ENCODE measurements around the gene KIN.
"Not testable (repeated sequence)": the region's sequence is repeated elsewhere in the genome, so short reads cannot be mapped to it uniquely, and the experiment has no call there.

Gene KIN

DNA sequence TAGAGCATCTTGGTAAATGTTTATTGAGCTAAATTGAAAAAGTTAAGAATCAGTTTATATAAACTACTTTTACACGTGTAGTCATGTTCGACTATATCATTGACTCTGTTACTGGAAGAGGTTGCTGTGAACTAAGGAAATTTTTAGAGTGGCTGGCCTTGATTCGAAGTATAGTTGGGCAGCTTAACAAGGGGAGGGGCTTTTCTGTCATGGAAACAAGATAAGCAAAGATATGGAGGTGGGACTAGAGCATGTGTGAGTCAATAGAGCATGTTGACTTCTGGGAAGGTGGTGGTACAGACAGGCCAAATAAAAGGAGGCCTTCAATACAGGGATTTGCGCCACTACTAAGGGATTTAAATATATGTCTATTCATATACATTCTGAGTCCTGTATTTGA lies 7.8 kb upstream of the KIN start:
- Histone ChIP-seq H3K9me3 (ENCODE audit: control insufficient read depth, low read length) (no peaks in the 10 kb centered on the region), H3K27ac (ENCODE audit: insufficient read depth, low read depth, low read length, poor library complexity, severe bottlenecking) (no peak overlapping the region), H3K36me3 (ENCODE audit: control insufficient read depth, insufficient read depth, low read length) (peaks cover 13% of the 10 kb centered on the region), H3K27me3 (ENCODE audit: control insufficient read depth, insufficient read depth, low read length, poor library complexity, severe bottlenecking) (no peaks in the 10 kb centered on the region), H3K4me3 (ENCODE audit: insufficient read depth, low read depth, low read length) (no peak overlapping the region), H3K4me1 (ENCODE audit: control insufficient read depth, insufficient read depth, low read length) (no peaks in the 10 kb centered on the region)
- WGBS, 2 experiments = 92 to 96% methylated on average over 3 of the region's 4 CpGs

DNA sequence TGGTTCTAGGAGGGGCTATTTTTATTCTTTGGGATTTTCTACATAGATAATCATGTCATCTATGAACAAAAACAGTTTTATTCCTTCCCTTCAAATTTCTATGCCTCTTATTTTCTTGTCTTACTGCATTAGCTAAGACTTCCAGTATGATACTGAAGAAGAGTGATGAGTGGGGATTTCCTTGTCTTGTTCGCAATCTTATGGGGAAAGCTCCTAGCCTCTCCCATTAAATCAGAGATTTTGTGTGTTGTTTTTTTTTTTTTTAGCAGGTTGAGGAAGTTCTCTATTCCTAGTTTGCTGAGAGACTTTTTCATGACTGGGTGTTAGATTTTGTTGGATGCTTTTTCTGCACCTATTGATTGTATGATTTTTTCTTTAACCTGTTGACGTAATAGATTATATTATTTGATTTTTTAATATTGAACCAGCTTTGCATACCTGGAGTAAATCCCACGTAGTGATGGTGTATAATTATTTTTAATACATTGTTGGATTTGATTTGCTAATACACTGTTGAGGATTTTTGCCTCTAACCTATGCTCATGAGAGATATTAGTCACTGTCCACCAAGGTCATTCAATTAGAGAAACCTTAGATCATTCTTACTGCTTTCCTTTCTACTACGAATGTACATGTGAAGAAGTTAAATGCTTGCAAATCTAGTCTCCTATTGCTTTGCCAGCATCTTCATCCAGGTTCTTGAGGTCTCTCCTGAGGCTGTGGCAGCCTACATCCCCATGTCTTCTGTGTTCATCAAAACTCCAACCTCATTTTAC lies 6.6 kb upstream of the KIN start:
- Histone ChIP-seq H3K36me3 (ENCODE audit: control insufficient read depth, insufficient read depth, low read length) (peaks cover 11% of the 10 kb centered on the region), H3K9me3 (ENCODE audit: control insufficient read depth, low read length) (no peaks in the 10 kb centered on the region), H3K4me3 (ENCODE audit: insufficient read depth, low read depth, low read length) (no peak overlapping the region), H3K27me3 (ENCODE audit: control insufficient read depth, insufficient read depth, low read length, poor library complexity, severe bottlenecking) (no peaks in the 10 kb centered on the region), H3K27ac (ENCODE audit: insufficient read depth, low read depth, low read length, poor library complexity, severe bottlenecking) (no peak overlapping the region), H3K4me1 (ENCODE audit: control insufficient read depth, insufficient read depth, low read length) (no peaks in the 10 kb centered on the region)
- WGBS, 2 experiments = 95 to 97% methylated on average over 2 to 4 of the region's 4 CpGs

DNA sequence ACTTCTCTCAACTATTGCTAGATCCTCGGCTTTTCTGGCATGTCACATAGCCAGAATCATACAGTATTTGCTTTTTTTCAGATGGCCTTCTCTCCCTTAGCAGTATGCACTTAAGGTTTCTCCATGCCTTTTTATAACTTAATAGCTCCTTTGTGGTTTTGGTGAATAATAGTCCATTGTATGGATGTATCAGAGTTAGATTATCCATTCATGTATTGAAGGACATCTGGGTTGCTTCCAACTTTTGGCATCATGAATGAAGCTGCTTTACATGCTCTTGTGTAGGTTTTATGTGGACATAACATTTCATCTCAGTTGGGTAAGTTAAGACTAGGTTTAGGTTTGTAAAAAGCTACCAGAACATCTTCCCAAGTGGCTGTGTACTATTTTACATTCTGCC lies 4.7 kb upstream of the KIN start:
- 91 to 98% methylated on average over 1 of the region's 1 CpG for WGBS, 2 experiments
- Histone ChIP-seq H3K36me3 (ENCODE audit: control insufficient read depth, insufficient read depth, low read length) (peaks cover 8% of the 10 kb centered on the region), H3K27ac (ENCODE audit: insufficient read depth, low read depth, low read length, poor library complexity, severe bottlenecking) (no peak overlapping the region), H3K4me3 (ENCODE audit: insufficient read depth, low read depth, low read length) (no peak overlapping the region), H3K9me3 (ENCODE audit: control insufficient read depth, low read length) (no peaks in the 10 kb centered on the region), H3K27me3 (ENCODE audit: control insufficient read depth, insufficient read depth, low read length, poor library complexity, severe bottlenecking) (no peaks in the 10 kb centered on the region), H3K4me1 (ENCODE audit: control insufficient read depth, insufficient read depth, low read length) (no peaks in the 10 kb centered on the region)

DNA sequence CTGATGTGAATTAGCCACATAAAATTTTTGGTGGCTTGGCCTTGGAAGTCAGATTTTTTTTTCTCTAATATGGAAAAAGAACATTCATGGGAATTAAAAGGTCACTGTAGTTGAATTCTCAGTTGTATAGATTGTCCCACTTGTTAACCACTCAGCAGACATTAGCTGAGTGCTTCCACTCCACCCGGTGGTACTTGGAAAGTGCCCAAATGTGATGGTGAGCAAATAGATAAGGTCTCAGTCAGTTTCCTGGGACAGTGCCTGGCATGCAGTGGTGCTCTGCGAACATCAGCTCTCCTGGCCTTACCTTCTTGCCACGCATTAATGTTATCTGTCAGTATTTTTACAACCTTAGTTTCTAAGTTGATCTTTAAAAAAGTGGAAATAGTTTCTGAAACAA lies 1.6 kb upstream of the KIN start:
- Histone ChIP-seq H3K36me3 (ENCODE audit: control insufficient read depth, insufficient read depth, low read length) (no peaks in the 10 kb centered on the region), H3K4me3 (ENCODE audit: insufficient read depth, low read depth, low read length) (peak overlapping the region; percentile 85), H3K9me3 (ENCODE audit: control insufficient read depth, low read length) (no peaks in the 10 kb centered on the region), H3K27ac (ENCODE audit: insufficient read depth, low read depth, low read length, poor library complexity, severe bottlenecking) (no peak overlapping the region), H3K27me3 (ENCODE audit: control insufficient read depth, insufficient read depth, low read length, poor library complexity, severe bottlenecking) (no peaks in the 10 kb centered on the region), H3K4me1 (ENCODE audit: control insufficient read depth, insufficient read depth, low read length) (peaks cover 4% of the 10 kb centered on the region)
- WGBS, 2 experiments = 67 to 82% methylated on average over 1 to 3 of the region's 3 CpGs

DNA sequence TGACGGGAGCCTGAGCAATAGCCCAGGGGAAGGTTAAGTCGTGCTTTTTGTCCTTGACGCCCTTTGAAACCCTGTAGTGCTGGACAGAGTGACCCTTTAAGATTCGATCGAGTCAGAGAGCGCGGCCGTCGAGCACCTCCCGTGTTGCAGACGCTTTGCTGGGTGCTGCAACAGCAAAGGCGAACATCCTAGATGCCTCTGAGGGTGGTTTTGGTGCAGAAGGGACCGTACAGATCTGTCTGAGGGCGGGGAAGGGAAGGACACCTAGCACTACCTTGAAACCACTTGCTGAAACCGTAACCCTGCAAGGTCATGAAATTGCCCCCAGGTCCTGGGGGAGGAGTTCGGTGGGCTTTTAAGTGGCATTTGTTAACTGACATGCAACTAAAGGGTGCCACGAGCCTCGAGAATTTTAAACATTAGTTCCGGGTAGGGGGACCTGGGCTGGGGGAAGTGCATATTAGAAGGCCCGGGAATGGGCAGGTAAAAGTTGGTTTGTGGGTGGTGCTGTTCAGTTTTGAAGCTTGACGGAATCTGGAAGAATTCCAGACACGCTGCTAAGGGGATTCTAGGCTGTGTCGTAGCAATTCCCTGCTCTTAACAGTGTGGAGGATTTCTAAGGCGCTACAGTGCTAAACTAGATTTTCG lies 970 bp upstream of the KIN start:
- Histone ChIP-seq H3K9me3 (ENCODE audit: control insufficient read depth, low read length) (no peaks in the 10 kb centered on the region), H3K27ac (ENCODE audit: insufficient read depth, low read depth, low read length, poor library complexity, severe bottlenecking) (no peak overlapping the region), H3K27me3 (ENCODE audit: control insufficient read depth, insufficient read depth, low read length, poor library complexity, severe bottlenecking) (no peaks in the 10 kb centered on the region), H3K4me3 (ENCODE audit: insufficient read depth, low read depth, low read length) (peak overlapping the region; percentile 85), H3K36me3 (ENCODE audit: control insufficient read depth, insufficient read depth, low read length) (no peaks in the 10 kb centered on the region), H3K4me1 (ENCODE audit: control insufficient read depth, insufficient read depth, low read length) (peaks cover 4% of the 10 kb centered on the region)
- WGBS, 2 experiments = 8 to 9% methylated on average over 25 of the region's 25 CpGs

DNA sequence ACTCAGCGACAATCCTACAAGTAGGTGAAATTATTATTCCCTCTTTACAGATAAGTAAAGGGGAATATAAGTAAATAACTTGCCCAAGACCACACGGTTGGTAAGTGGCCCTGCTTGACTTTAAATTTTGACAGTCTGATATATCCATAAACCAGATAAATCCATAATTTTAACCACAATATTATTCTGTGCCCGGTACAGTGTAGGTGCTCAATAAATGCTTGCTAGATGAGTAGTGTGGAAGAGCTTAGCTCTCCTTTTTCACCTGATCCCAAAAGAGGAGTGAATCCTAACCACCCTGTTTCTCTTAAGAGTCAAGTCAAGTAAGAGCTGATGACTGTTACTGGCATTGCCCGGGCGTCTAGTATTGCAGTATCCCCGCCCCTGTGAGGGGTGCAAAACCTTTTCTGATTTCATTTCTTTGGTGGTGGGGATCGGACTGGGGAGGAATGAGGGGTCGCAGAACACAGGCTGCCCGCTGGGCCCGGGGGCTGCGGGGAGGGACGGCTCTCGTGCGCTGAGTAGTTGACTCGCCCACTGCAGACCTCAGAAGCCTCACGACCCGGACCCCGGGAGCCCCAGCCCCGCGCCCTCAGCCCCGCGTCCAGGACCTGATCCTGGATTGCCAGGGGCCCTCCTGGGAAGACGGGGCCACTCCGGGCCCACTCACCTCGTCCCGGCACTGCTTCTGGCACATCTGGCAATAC lies 490 bp downstream of the KIN start:
- Histone ChIP-seq H3K36me3 (ENCODE audit: control insufficient read depth, insufficient read depth, low read length) (no peaks in the 10 kb centered on the region), H3K4me3 (ENCODE audit: insufficient read depth, low read depth, low read length) (peak overlapping the region; percentile 85), H3K27me3 (ENCODE audit: control insufficient read depth, insufficient read depth, low read length, poor library complexity, severe bottlenecking) (no peaks in the 10 kb centered on the region), H3K27ac (ENCODE audit: insufficient read depth, low read depth, low read length, poor library complexity, severe bottlenecking) (no peak overlapping the region), H3K4me1 (ENCODE audit: control insufficient read depth, insufficient read depth, low read length) (peaks cover 4% of the 10 kb centered on the region), H3K9me3 (ENCODE audit: control insufficient read depth, low read length) (no peaks in the 10 kb centered on the region)
- WGBS, 2 experiments = 0 to 1% methylated on average over 23 to 25 of the region's 26 CpGs

DNA sequence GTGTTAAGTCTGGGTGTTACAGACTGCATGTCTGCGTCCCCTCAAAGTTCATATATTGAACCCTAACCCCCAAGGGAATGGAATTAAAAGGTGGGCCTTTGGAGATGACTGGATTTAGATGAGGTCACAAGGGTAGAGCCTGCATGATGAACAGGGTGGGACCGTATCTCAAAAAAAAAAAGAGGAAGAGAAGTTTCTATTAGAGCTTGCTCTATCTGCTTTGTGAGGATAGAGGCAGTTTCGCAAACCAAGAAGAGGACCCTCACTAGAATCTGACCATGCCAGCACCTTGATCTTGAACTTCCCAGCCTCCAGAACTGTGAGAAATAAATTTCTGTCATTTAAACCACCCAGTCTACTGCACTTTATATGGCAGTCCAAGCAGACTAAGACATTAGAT lies 1.4 kb downstream of the KIN start:
- Histone ChIP-seq H3K27me3 (ENCODE audit: control insufficient read depth, insufficient read depth, low read length, poor library complexity, severe bottlenecking) (no peaks in the 10 kb centered on the region), H3K4me3 (ENCODE audit: insufficient read depth, low read depth, low read length) (peak overlapping the region; percentile 85), H3K36me3 (ENCODE audit: control insufficient read depth, insufficient read depth, low read length) (no peaks in the 10 kb centered on the region), H3K4me1 (ENCODE audit: control insufficient read depth, insufficient read depth, low read length) (peaks cover 4% of the 10 kb centered on the region), H3K9me3 (ENCODE audit: control insufficient read depth, low read length) (no peaks in the 10 kb centered on the region), H3K27ac (ENCODE audit: insufficient read depth, low read depth, low read length, poor library complexity, severe bottlenecking) (no peak overlapping the region)
- WGBS, 2 experiments = 88 to 89% methylated on average over 3 of the region's 3 CpGs

DNA sequence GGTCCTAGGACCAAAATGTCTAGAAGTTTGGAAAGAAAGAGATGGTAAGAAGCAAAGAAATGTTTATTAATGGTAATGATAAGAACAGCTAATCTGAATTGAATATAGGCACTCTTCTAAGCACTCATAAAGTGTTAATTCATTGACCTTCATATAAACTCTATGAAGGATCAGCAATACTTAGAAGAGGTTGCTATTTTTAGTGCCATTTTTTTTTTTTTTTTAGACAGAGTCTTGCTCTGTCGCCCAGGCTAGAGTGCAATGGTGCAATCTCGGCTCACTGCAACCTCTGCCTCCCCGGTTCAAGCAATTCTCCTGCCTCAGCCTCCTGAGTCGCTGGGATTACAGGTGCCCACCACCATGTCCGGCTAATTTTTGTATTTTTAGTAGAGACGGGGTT lies 5.6 kb downstream of the KIN start:
- WGBS, 2 experiments = 90 to 97% methylated on average over 6 of the region's 6 CpGs
- not testable (repeated sequence) for H3K27ac ChIP-seq (ENCODE audit: insufficient read depth, low read depth, low read length, poor library complexity, severe bottlenecking); H3K4me3 ChIP-seq (ENCODE audit: insufficient read depth, low read depth, low read length); H3K9me3 ChIP-seq (ENCODE audit: control insufficient read depth, low read length); H3K27me3 ChIP-seq (ENCODE audit: control insufficient read depth, insufficient read depth, low read length, poor library complexity, severe bottlenecking); H3K4me1 ChIP-seq (ENCODE audit: control insufficient read depth, insufficient read depth, low read length)
- peaks cover 21% of the 10 kb centered on the region for H3K36me3 ChIP-seq (ENCODE audit: control insufficient read depth, insufficient read depth, low read length)

DNA sequence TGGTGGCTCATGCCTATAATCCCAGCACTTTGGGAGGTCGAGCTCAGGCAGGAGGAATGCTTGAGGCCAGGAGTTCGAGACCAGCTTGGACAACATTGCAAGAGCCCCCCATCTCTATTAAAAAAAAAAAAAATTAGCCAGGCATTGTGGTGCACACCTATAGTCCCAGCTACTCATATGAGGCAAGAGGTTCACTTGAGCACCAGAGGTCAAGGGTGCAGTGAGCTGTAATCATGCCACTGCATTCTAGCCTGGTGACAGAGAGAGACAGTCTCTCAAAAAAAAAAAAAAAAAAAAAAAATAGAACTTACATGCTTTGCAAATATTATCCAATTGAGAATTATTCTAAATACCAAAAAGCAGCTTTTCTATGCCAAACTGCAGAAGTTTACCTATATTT lies 11.0 kb downstream of the KIN start:
- 89% methylated on average over 2 of the region's 2 CpGs for WGBS, 2 experiments
- H3K36me3 ChIP-seq (ENCODE audit: control insufficient read depth, insufficient read depth, low read length) = peaks cover 31% of the 10 kb centered on the region
- no peak overlapping the region for H3K4me3 ChIP-seq (ENCODE audit: insufficient read depth, low read depth, low read length)
- no peak overlapping the region for H3K27ac ChIP-seq (ENCODE audit: insufficient read depth, low read depth, low read length, poor library complexity, severe bottlenecking)
- H3K4me1 ChIP-seq (ENCODE audit: control insufficient read depth, insufficient read depth, low read length) = no peaks in the 10 kb centered on the region
- no peaks in the 10 kb centered on the region for H3K27me3 ChIP-seq (ENCODE audit: control insufficient read depth, insufficient read depth, low read length, poor library complexity, severe bottlenecking)
- no peaks in the 10 kb centered on the region for H3K9me3 ChIP-seq (ENCODE audit: control insufficient read depth, low read length)
